K562 (cell line): ENCODE data around the gene NPDC1. TPM values are rescaled to one million over a fixed set of nuclear protein-coding genes. Genes with fewer than 3 reads are reported as not detected.
A peak's percentile ranks its signal among the peaks of the same experiment; 100 is the strongest.

Experiments
- ATAC-seq: fragments of 200-7000 bp; cut with Tn5 transposase; 3 replicates; pipeline ENCODE4 v1.9.1; 2020; ENCODE audit warnings: moderate library complexity
- BruUV-seq: library from RNA; stranded (reverse); fragments of 400-500 nt; replicated peaks from 2 replicates; lab custom pipeline; 2021; lab: Mats Ljungman, UMichigan
- CTCF ChIA-PET: fragments of 300-600 bp; formaldehyde crosslinking; extraction: SDS; loops from one replicate; lab custom pipeline; 2021; ENCODE audit warnings: low intra/inter-chr PET ratio; lab: Yijun Ruan, JAX
- POLR2A ChIA-PET: fragments of 300-600, 350-650 bp; sonication (Branson Sonifier 250); formaldehyde crosslinking; extraction: SDS; loops from one replicate; lab custom pipeline; 2021; ENCODE audit warnings: antibody characterized with exemption, inconsistent platforms; lab: Yijun Ruan, JAX
- DNase-seq, 4 experiments: peaks; one replicate each; pipeline versions ENCODE4 v3.0.0 to v3.0.0-alpha.2; 2011 to 2018; ENCODE audit warnings: low spot score in 3 of 4, mixed read lengths in 3 of 4; ENCODE audit errors: extremely low read depth in 1 of 4
- FAIRE-seq: peaks from 2 replicates; lab custom pipeline; 2011; peaks lifted over from hg19 to GRCh38; lab: Jason Lieb, UNC
- H2AFZ ChIP-seq: 2 replicates; pipeline ENCODE4 v1.6.0; 2011; ENCODE audit warnings: low read depth, low read length, control low read depth, inconsistent platforms
- H3K27ac ChIP-seq: fragments of 200-600 bp; 3 replicates; pipeline ENCODE4 v1.8.0; 2011; ENCODE audit warnings: low read depth, mild to moderate bottlenecking, control low read depth, inconsistent platforms, low read length, moderate library complexity, mixed read lengths; ENCODE audit errors: extremely low read depth
- H3K27me3 ChIP-seq, 2 experiments: fragments of 300-600 bp in 1 of 2; 2 replicates in 1 of 2; 3 replicates in 1 of 2; pipeline versions ENCODE4 v1.6.0 to v1.8.0; 2011; ENCODE audit warnings: inconsistent platforms in 2 of 2, low read length in 2 of 2, mild to moderate bottlenecking in 1 of 2, mixed read lengths in 1 of 2, moderate library complexity in 1 of 2; ENCODE audit not compliant: control insufficient read depth in 2 of 2, insufficient read depth in 2 of 2
- H3K36me3 ChIP-seq: fragments of 300-600 bp; 3 replicates; pipeline ENCODE4 v1.8.0; 2011; ENCODE audit warnings: mild to moderate bottlenecking, low read length, inconsistent platforms; ENCODE audit not compliant: control insufficient read depth, insufficient read depth
- H3K4me1 ChIP-seq, 2 experiments: fragments of 200-600 bp in 1 of 2; replicated peaks in 1 of 2; 2 replicates in 1 of 2; 3 replicates in 1 of 2; pipeline versions ENCODE4 v1.5.1 to v1.8.0; 2011; ENCODE audit warnings: inconsistent platforms in 2 of 2, low read length in 2 of 2, mild to moderate bottlenecking in 1 of 2, mixed read lengths in 1 of 2, moderate library complexity in 1 of 2; ENCODE audit not compliant: control insufficient read depth in 2 of 2, insufficient read depth in 2 of 2
- H3K4me2 ChIP-seq: 2 replicates; pipeline ENCODE4 v1.6.1; 2011; ENCODE audit warnings: low read length, control low read depth, inconsistent platforms, mixed read lengths; ENCODE audit not compliant: insufficient read depth
- H3K4me3 ChIP-seq: fragments of 200-600 bp; sonication (generic), shearing (Covaris generic); 2 replicates; pipeline ENCODE4 v1.5.1; 2016; ENCODE audit warnings: control low read depth, inconsistent platforms
- H3K79me2 ChIP-seq: fragments of 200-600 bp; 3 replicates; pipeline ENCODE4 v1.8.0; 2011; ENCODE audit warnings: low read length, inconsistent platforms; ENCODE audit not compliant: control insufficient read depth, insufficient read depth
- H3K9ac ChIP-seq, 2 experiments: 2 replicates each; pipeline versions ENCODE4 v1.6.0 to v1.6.1; 2011; ENCODE audit warnings: low read depth in 2 of 2, low read length in 2 of 2, control low read depth in 1 of 2, inconsistent platforms in 1 of 2, mild to moderate bottlenecking in 1 of 2, mixed read lengths in 1 of 2; ENCODE audit not compliant: insufficient read depth in 1 of 2
- H3K9me1 ChIP-seq: one replicate; pipeline ENCODE4 v1.6.0; 2011; ENCODE audit warnings: inconsistent platforms, mild to moderate bottlenecking, low read length, moderate library complexity; ENCODE audit not compliant: control insufficient read depth, insufficient read depth
- H3K9me3 ChIP-seq: replicated peaks from 2 replicates; pipeline ENCODE4 v1.5.1; 2011; ENCODE audit warnings: low read depth, low read length, inconsistent platforms; ENCODE audit not compliant: control insufficient read depth, insufficient read depth
- H4K20me1 ChIP-seq: replicated peaks from 2 replicates; pipeline ENCODE4 v1.6.1; 2011; ENCODE audit warnings: low read length, inconsistent platforms, mixed read lengths; ENCODE audit not compliant: control insufficient read depth, insufficient read depth
- BRF2 ChIP-seq: IDR thresholded peaks from 3 replicates; pipeline ENCODE4 v1.6.1; 2011; ENCODE audit warnings: borderline replicate concordance, mild to moderate bottlenecking; ENCODE audit not compliant: insufficient read length, insufficient read depth
- HOXB6 ChIP-seq: fragments of 250-450 bp; sonication (Bioruptor Pico); IDR thresholded peaks from 2 replicates; pipeline ENCODE4 v1.5.1; 2022; ENCODE audit warnings: mild to moderate bottlenecking, borderline replicate concordance
- MITF ChIP-seq: IDR thresholded peaks from 2 replicates; pipeline ENCODE4 v1.6.1; 2014; ENCODE audit warnings: antibody characterized with exemption
- PRPF4 ChIP-seq: fragments of 200-400 bp; formaldehyde crosslinking; IDR thresholded peaks from one replicate; pipeline ENCODE4 v1.6.1; 2017; ENCODE audit warnings: low read length, low read depth, mild to moderate bottlenecking; ENCODE audit not compliant: insufficient read depth, poor library complexity, severe bottlenecking
- ZFX ChIP-seq: sonication (generic); formaldehyde crosslinking; IDR thresholded peaks from 2 replicates; pipeline ENCODE4 v1.8.0; 2022; ENCODE audit warnings: mild to moderate bottlenecking, missing genetic modification reagents, moderate library complexity
- ZKSCAN1 ChIP-seq: fragments of 150-350 bp; IDR thresholded peaks from 2 replicates; pipeline ENCODE4 v1.6.1; 2016; ENCODE audit warnings: low read depth, low read length
- ZNF124 ChIP-seq: sonication (generic); formaldehyde crosslinking; IDR thresholded peaks from 2 replicates; pipeline ENCODE4 v1.8.1; 2022; ENCODE audit warnings: missing genetic modification reagents
- ZNF830 ChIP-seq: fragments of 250-450 bp; sonication (Bioruptor Pico); IDR thresholded peaks from 2 replicates; pipeline ENCODE4 v1.5.0; 2021; ENCODE audit warnings: mild to moderate bottlenecking
- WGBS: fragments of 100-300 bp; shearing (Covaris generic); methylation state at CpG from one replicate; pipeline ENCODE4 v1.1.6; 2016; ENCODE audit warnings: low coverage, mixed read lengths; ENCODE audit not compliant: insufficient coverage; ENCODE audit errors: missing lambda C conversion rate; 5-methylcytosine and 5-hydroxymethylcytosine counted together
- in situ Hi-C: fragments of 300-500 bp; cut with MboI; formaldehyde crosslinking; loops from 4 replicates; pipeline ENCODE4 v1.15.0; 2018; ENCODE audit warnings: inconsistent platforms, mixed read lengths
- intact Hi-C: fragments of 100-400 bp; cut with micrococcal nuclease; formaldehyde crosslinking; loops from 2 replicates; pipeline ENCODE4 v1.14.2; 2022
- polyA plus RNA-seq, 8 experiments: library from polyadenylated mRNA; depleted of rRNA in 4 of 8; stranded (reverse) in 5 of 8; unstranded in 3 of 8; fragments of >200 nt; fragmentation: Nextera tagmentation in 2 of 8; fragmentation: Illumina TruSeq in 1 of 8; extraction: Ambion mirVana in 2 of 8; extraction: Trizol in 1 of 8; gene quantifications; 2 replicates each; pipeline versions ENCODE4 v1.2.1 to v1.2.3, GENCODE V29; 2011 to 2014; ENCODE audit warnings: inconsistent platforms in 1 of 8, missing spikeins in 1 of 8
- total RNA-seq, 7 experiments: library from RNA; depleted of rRNA in 6 of 7; stranded (reverse); fragments of >200 nt in 6 of 7; fragmentation: Illumina TruSeq in 2 of 7; extraction: Trizol in 2 of 7; gene quantifications; 2 replicates each; pipeline versions ENCODE4 v1.2.1 to v1.2.3, GENCODE V29; 2011 to 2021; ENCODE audit warnings: low replicate concordance in 1 of 7

The NPDC1 gene
- total and polyA plus RNA-seq, 9 of the 15 experiments (the other 6 are each of a cell fraction or from before 2014, with no cell fraction given) = 0.06 to 2.1 (median 0.53) TPM; not detected in 3

GRCh38 chr9:137054932-137055384, 9.0 kb upstream of the NPDC1 start:
- Histone ChIP-seq H3K27me3 (no peaks in the 10 kb centered on the region), H3K9ac (peak overlapping the region in 1 of 2 experiments; percentile 14; a peak in 1 of 4 replicates), H3K36me3 (no peaks in the 10 kb centered on the region), H3K9me3 (no peaks in the 10 kb centered on the region), H3K4me3 (no peak overlapping the region), H4K20me1 (peaks cover 2% of the 10 kb centered on the region), H3K27ac (no peak overlapping the region), H3K9me1 (no peaks in the 10 kb centered on the region), H2AFZ (no peak overlapping the region), H3K4me1 (peaks cover 0 to 58% of the 10 kb centered on the region in 2 experiments; a peak in 2 of 5 replicates), H3K79me2 (no peaks in the 10 kb centered on the region), H3K4me2 (no peak overlapping the region)
- FAIRE-seq (no peak), DNase-seq (no peak), ATAC-seq (no peak)
- intact Hi-C loops = loop anchor here (5.0 kb wide), 1 partner anchor 62 kb away; no protein-coding TSS in a partner anchor
- in situ Hi-C loops = no loop called here
- TF ChIP-seq ZNF830 (CRISPR knock-in tag) = no peak
- TF ChIP-seq PRPF4 = no peak
- TF ChIP-seq ZKSCAN1 = no peak
- 0 out of 2 replicates have a peak, but pooled peaks have one; percentile 14 for TF ChIP-seq ZFX (CRISPR knock-in tag)
- no peak for TF ChIP-seq MITF
- no peak for TF ChIP-seq BRF2
- TF ChIP-seq ZNF124 = no peak
- no peak for TF ChIP-seq HOXB6 (CRISPR knock-in tag)
- ChIA-PET POLR2A (interaction anchor here (1.0 to 1.4 kb wide), 2 partner anchors 9 to 157 kb away, joined by 4 to 5 read pairs; no protein-coding TSS in a partner anchor), CTCF (no interaction called here)
- 73% methylated on average over 14 of the region's 17 CpGs for WGBS
- no TSS peak for BruUV-seq
